GM23338 (cell line): ENCODE results near the gene NRP1. TPM values are rescaled to one million over a fixed set of nuclear protein-coding genes. Genes with fewer than 3 reads are reported as not detected.

Source experiments
- ATAC-seq: fragments of 200-7000 bp; cut with Tn5 transposase; 3 replicates; pipeline ENCODE4 v1.9.1; 2020
- DNase-seq: peaks from one replicate; pipeline ENCODE4 v3.0.0-alpha.2; 2015; ENCODE audit warnings: low spot score
- H2AFZ ChIP-seq: fragments of 200-600 bp; sonication (generic); 2 replicates; pipeline ENCODE4 v1.8.0; 2016; ENCODE audit warnings: antibody characterized with exemption, mild to moderate bottlenecking, moderate library complexity
- H3F3A ChIP-seq: fragments of 200-600 bp; sonication (generic); replicated peaks from 2 replicates; pipeline ENCODE4 v1.8.0; 2017; ENCODE audit warnings: antibody characterized with exemption, mixed run types, low read depth
- H3K27ac ChIP-seq: fragments of 200-600 bp; sonication (generic); 2 replicates; pipeline ENCODE4 v1.6.1; 2016; ENCODE audit warnings: low read depth
- H3K27me3 ChIP-seq: fragments of 200-600 bp; sonication (generic); 2 replicates; pipeline ENCODE4 v1.8.0; 2016; ENCODE audit warnings: mild to moderate bottlenecking, mixed run types, moderate library complexity; ENCODE audit not compliant: insufficient read depth
- H3K36me3 ChIP-seq: fragments of 200-600 bp; sonication (generic); 2 replicates; pipeline ENCODE4 v1.8.0; 2016; ENCODE audit warnings: mild to moderate bottlenecking; ENCODE audit not compliant: insufficient read depth
- H3K4me1 ChIP-seq: fragments of 200-600 bp; sonication (generic); 2 replicates; pipeline ENCODE4 v1.8.0; 2016; ENCODE audit warnings: mild to moderate bottlenecking, moderate library complexity; ENCODE audit not compliant: insufficient read depth
- H3K4me2 ChIP-seq: fragments of 200-600 bp; sonication (generic); 2 replicates; pipeline ENCODE4 v1.7.1; 2017; ENCODE audit warnings: mixed run types
- H3K4me3 ChIP-seq: fragments of 200-600 bp; sonication (generic); 2 replicates; pipeline ENCODE4 v1.6.1; 2016; ENCODE audit warnings: mixed run types
- H3K79me2 ChIP-seq: fragments of 200-600 bp; sonication (generic); replicated peaks from 2 replicates; pipeline ENCODE4 v1.8.0; 2017; ENCODE audit warnings: mild to moderate bottlenecking; ENCODE audit not compliant: insufficient read depth
- H3K9me2 ChIP-seq: fragments of 200-600 bp; sonication (generic); 2 replicates; pipeline ENCODE4 v1.8.0; 2017; ENCODE audit not compliant: insufficient read depth
- H4K20me1 ChIP-seq: fragments of 200-600 bp; sonication (generic); replicated peaks from 2 replicates; pipeline ENCODE4 v1.8.0; 2017; ENCODE audit warnings: mild to moderate bottlenecking; ENCODE audit not compliant: insufficient read depth
- H3K27ac Mint-ChIP-seq: 2 replicates; pipeline ENCODE4 v1.8.0; 2020; ENCODE audit warnings: inconsistent platforms, mild to moderate bottlenecking, moderate library complexity, mixed read lengths
- H3K27me3 Mint-ChIP-seq: 3 replicates; pipeline ENCODE4 v1.8.0; 2022; ENCODE audit warnings: low read depth, mild to moderate bottlenecking, moderate library complexity, mixed read lengths, inconsistent platforms; ENCODE audit not compliant: insufficient read depth, poor library complexity
- H3K36me3 Mint-ChIP-seq: 3 replicates; pipeline ENCODE4 v1.8.0; 2021; ENCODE audit warnings: low read depth, mild to moderate bottlenecking, inconsistent platforms, moderate library complexity, mixed read lengths
- H3K4me1 Mint-ChIP-seq: 3 replicates; pipeline ENCODE4 v1.8.0; 2020; ENCODE audit warnings: mild to moderate bottlenecking, inconsistent platforms, mixed read lengths
- H3K4me3 Mint-ChIP-seq: 3 replicates; pipeline ENCODE4 v1.8.0; 2021; ENCODE audit warnings: moderate library complexity, mild to moderate bottlenecking, inconsistent platforms, mixed read lengths
- H3K9me3 Mint-ChIP-seq: 3 replicates; pipeline ENCODE4 v1.8.0; 2020; ENCODE audit warnings: moderate library complexity, mild to moderate bottlenecking, inconsistent platforms, mixed read lengths
- CREB1 ChIP-seq: fragments of 250-450 bp; sonication (Bioruptor Pico); IDR thresholded peaks from 2 replicates; pipeline ENCODE4 v1.5.0; 2020; ENCODE audit warnings: low read depth, mild to moderate bottlenecking, moderate library complexity
- EZH2 ChIP-seq: fragments of 200-600 bp; sonication (generic); IDR thresholded peaks from one replicate; pipeline ENCODE4 v1.8.0; 2017; ENCODE audit warnings: antibody characterized with exemption, mild to moderate bottlenecking, low read depth; ENCODE audit not compliant: unreplicated experiment
- EZH2phosphoT487 ChIP-seq: fragments of 200-600 bp; sonication (generic); IDR thresholded peaks from one replicate; pipeline ENCODE4 v1.8.1; 2018; ENCODE audit warnings: antibody characterized with exemption; ENCODE audit not compliant: unreplicated experiment
- JUNB ChIP-seq: IDR thresholded peaks from one replicate; pipeline ENCODE4 v1.6.1; 2016; ENCODE audit warnings: antibody characterized with exemption; ENCODE audit not compliant: unreplicated experiment
- NANOG ChIP-seq: IDR thresholded peaks from 2 replicates; pipeline ENCODE4 v1.6.1; 2016; ENCODE audit warnings: antibody characterized with exemption, borderline replicate concordance
- POLR2AphosphoS5 ChIP-seq: IDR thresholded peaks from 2 replicates; pipeline ENCODE4 v1.6.1; 2016; ENCODE audit warnings: antibody characterized with exemption, low read depth
- REST ChIP-seq: IDR thresholded peaks from one replicate; pipeline ENCODE4 v1.6.1; 2018; ENCODE audit warnings: antibody characterized with exemption; ENCODE audit not compliant: unreplicated experiment
- STAT1 ChIP-seq: IDR thresholded peaks from one replicate; pipeline ENCODE4 v1.6.1; 2016; ENCODE audit warnings: antibody characterized with exemption; ENCODE audit not compliant: unreplicated experiment
- ZNF114 ChIP-seq: fragments of 250-450 bp; sonication (Bioruptor Pico); IDR thresholded peaks from 2 replicates; pipeline ENCODE4 v1.5.0; 2020; ENCODE audit warnings: mild to moderate bottlenecking, moderate library complexity
- ZNF331 ChIP-seq: fragments of 250-450 bp; sonication (Bioruptor Pico); IDR thresholded peaks from 2 replicates; pipeline ENCODE4 v1.5.0; 2020; ENCODE audit warnings: low read depth, mild to moderate bottlenecking, moderate library complexity
- polyA plus RNA-seq: library from polyadenylated mRNA; unstranded; fragments of >200 nt; fragmentation: Nextera tagmentation; extraction: Ambion mirVana; gene quantifications from 2 replicates; pipeline ENCODE4 v1.2.1, GENCODE V29; 2016
- total RNA-seq: library from RNA; depleted of rRNA; stranded (reverse); fragments of >200 nt; shearing (Covaris generic); gene quantifications from 2 replicates; pipeline ENCODE4 v1.2.3, GENCODE V29; 2014
- TF ChIP-seq, protein P1 (sequence below): fragments of 250-450 bp; sonication (Bioruptor Pico); IDR thresholded peaks from 2 replicates; pipeline ENCODE4 v1.5.0; 2020; ENCODE audit warnings: mild to moderate bottlenecking, moderate library complexity
- TF ChIP-seq, protein P2 (sequence below): IDR thresholded peaks from 2 replicates; pipeline ENCODE4 v1.6.1; 2016; ENCODE audit warnings: antibody characterized with exemption
- TF ChIP-seq, protein P3 (sequence below), 2 experiments: fragments of 200-600 bp in 1 of 2; sonication (generic) in 1 of 2; conservative IDR thresholded peaks; 2 replicates each; pipeline versions ENCODE4 v1.5.1 to v1.6.1; 2016 to 2017; ENCODE audit warnings: antibody characterized with exemption in 2 of 2, low read depth in 2 of 2, mild to moderate bottlenecking in 2 of 2, moderate library complexity in 1 of 2

Gene NRP1
- total and polyA plus RNA-seq, 2 experiments from 2014 or later = 2.9 to 3.5 TPM

DNA sequence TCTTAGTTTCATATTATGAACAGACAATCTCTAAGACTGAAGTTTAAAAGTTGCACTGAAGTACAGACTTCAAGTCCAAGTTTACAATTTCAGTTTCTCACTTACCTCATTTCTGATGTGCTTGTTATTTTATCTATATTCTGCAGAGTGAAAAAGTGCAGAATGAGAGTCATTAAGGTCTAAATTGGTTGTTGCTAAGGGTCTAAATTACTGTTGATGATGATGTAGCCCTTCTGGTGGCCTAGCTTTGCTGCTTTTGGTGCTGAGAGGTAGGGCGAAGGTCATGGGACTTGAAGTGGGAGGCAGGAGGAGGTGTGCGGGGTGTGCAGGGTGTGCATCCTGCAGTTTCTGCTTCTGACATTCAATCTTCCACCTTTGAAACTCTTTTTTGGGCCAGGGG is 38.8 kb upstream of the NRP1 start:
- H3K4me3 Mint-ChIP-seq = no peak overlapping the region
- no peak overlapping the region for H3K4me2 ChIP-seq
- H3K27me3 Mint-ChIP-seq = peaks cover 4% of the 10 kb centered on the region
- no peak overlapping the region for H3K27ac Mint-ChIP-seq
- no peaks in the 10 kb centered on the region for H3K79me2 ChIP-seq
- H3K36me3 ChIP-seq = no peaks in the 10 kb centered on the region
- no peak overlapping the region for H3K27ac ChIP-seq
- no peaks in the 10 kb centered on the region for H3K36me3 Mint-ChIP-seq
- TF ChIP-seq, protein P1, sequence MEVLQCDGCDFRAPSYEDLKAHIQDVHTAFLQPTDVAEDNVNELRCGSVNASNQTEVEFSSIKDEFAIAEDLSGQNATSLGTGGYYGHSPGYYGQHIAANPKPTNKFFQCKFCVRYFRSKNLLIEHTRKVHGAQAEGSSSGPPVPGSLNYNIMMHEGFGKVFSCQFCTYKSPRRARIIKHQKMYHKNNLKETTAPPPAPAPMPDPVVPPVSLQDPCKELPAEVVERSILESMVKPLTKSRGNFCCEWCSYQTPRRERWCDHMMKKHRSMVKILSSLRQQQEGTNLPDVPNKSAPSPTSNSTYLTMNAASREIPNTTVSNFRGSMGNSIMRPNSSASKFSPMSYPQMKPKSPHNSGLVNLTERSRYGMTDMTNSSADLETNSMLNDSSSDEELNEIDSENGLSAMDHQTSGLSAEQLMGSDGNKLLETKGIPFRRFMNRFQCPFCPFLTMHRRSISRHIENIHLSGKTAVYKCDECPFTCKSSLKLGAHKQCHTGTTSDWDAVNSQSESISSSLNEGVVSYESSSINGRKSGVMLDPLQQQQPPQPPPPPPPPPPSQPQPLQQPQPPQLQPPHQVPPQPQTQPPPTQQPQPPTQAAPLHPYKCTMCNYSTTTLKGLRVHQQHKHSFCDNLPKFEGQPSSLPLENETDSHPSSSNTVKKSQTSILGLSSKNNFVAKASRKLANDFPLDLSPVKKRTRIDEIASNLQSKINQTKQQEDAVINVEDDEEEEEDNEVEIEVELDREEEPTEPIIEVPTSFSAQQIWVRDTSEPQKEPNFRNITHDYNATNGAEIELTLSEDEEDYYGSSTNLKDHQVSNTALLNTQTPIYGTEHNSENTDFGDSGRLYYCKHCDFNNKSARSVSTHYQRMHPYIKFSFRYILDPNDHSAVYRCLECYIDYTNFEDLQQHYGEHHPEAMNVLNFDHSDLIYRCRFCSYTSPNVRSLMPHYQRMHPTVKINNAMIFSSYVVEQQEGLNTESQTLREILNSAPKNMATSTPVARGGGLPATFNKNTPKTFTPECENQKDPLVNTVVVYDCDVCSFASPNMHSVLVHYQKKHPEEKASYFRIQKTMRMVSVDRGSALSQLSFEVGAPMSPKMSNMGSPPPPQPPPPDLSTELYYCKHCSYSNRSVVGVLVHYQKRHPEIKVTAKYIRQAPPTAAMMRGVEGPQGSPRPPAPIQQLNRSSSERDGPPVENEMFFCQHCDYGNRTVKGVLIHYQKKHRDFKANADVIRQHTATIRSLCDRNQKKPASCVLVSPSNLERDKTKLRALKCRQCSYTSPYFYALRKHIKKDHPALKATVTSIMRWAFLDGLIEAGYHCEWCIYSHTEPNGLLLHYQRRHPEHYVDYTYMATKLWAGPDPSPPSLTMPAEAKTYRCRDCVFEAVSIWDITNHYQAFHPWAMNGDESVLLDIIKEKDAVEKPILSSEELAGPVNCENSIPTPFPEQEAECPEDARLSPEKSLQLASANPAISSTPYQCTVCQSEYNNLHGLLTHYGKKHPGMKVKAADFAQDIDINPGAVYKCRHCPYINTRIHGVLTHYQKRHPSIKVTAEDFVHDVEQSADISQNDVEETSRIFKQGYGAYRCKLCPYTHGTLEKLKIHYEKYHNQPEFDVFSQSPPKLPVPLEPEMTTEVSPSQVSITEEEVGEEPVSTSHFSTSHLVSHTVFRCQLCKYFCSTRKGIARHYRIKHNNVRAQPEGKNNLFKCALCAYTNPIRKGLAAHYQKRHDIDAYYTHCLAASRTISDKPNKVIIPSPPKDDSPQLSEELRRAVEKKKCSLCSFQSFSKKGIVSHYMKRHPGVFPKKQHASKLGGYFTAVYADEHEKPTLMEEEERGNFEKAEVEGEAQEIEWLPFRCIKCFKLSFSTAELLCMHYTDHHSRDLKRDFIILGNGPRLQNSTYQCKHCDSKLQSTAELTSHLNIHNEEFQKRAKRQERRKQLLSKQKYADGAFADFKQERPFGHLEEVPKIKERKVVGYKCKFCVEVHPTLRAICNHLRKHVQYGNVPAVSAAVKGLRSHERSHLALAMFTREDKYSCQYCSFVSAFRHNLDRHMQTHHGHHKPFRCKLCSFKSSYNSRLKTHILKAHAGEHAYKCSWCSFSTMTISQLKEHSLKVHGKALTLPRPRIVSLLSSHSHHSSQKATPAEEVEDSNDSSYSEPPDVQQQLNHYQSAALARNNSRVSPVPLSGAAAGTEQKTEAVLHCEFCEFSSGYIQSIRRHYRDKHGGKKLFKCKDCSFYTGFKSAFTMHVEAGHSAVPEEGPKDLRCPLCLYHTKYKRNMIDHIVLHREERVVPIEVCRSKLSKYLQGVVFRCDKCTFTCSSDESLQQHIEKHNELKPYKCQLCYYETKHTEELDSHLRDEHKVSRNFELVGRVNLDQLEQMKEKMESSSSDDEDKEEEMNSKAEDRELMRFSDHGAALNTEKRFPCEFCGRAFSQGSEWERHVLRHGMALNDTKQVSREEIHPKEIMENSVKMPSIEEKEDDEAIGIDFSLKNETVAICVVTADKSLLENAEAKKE = no peak
- TF ChIP-seq JUNB (no peak), STAT1 (no peak), CREB1 (CRISPR knock-in tag) (no peak), EZH2 (no peak), NANOG (no peak), ZNF331 (CRISPR knock-in tag) (no peak), ZNF114 (CRISPR knock-in tag) (no peak), EZH2phosphoT487 (no peak), REST (no peak), POLR2AphosphoS5 (no peak)
- TF ChIP-seq, protein P2, sequence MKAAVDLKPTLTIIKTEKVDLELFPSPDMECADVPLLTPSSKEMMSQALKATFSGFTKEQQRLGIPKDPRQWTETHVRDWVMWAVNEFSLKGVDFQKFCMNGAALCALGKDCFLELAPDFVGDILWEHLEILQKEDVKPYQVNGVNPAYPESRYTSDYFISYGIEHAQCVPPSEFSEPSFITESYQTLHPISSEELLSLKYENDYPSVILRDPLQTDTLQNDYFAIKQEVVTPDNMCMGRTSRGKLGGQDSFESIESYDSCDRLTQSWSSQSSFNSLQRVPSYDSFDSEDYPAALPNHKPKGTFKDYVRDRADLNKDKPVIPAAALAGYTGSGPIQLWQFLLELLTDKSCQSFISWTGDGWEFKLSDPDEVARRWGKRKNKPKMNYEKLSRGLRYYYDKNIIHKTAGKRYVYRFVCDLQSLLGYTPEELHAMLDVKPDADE = no peak
- TF ChIP-seq, protein P3, sequence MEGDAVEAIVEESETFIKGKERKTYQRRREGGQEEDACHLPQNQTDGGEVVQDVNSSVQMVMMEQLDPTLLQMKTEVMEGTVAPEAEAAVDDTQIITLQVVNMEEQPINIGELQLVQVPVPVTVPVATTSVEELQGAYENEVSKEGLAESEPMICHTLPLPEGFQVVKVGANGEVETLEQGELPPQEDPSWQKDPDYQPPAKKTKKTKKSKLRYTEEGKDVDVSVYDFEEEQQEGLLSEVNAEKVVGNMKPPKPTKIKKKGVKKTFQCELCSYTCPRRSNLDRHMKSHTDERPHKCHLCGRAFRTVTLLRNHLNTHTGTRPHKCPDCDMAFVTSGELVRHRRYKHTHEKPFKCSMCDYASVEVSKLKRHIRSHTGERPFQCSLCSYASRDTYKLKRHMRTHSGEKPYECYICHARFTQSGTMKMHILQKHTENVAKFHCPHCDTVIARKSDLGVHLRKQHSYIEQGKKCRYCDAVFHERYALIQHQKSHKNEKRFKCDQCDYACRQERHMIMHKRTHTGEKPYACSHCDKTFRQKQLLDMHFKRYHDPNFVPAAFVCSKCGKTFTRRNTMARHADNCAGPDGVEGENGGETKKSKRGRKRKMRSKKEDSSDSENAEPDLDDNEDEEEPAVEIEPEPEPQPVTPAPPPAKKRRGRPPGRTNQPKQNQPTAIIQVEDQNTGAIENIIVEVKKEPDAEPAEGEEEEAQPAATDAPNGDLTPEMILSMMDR (conservative IDR thresholded peaks at IDR 0.05; ENCODE audit: low read depth in 2 of 2) = no peak
- no peak for DNase-seq
- no peak overlapping the region for H2AFZ ChIP-seq
- no peaks in the 10 kb centered on the region for H3K4me1 ChIP-seq
- no peaks in the 10 kb centered on the region for H3F3A ChIP-seq
- peaks cover 14% of the 10 kb centered on the region for H3K9me2 ChIP-seq
- no peak for ATAC-seq
- H3K27me3 ChIP-seq = no peaks in the 10 kb centered on the region
- peaks cover 3% of the 10 kb centered on the region; the same call in 1 of the 3 replicates for H3K9me3 Mint-ChIP-seq
- no peaks in the 10 kb centered on the region for H3K4me1 Mint-ChIP-seq
- H4K20me1 ChIP-seq = no peaks in the 10 kb centered on the region
- H3K4me3 ChIP-seq = no peak overlapping the region
